OCI-LY7 (cell line): ENCODE measurements around the gene ARFGAP1. TPM values are rescaled to one million over a fixed set of nuclear protein-coding genes. Genes with fewer than 3 reads are reported as not detected.

ENCODE experiments used
- BruUV-seq: library from RNA; stranded (reverse); fragments of 400-500 nt; replicated peaks from 2 replicates; lab custom pipeline; 2021; lab: Mats Ljungman, UMichigan
- CTCF ChIA-PET: fragments of 300-600 bp; sonication (Branson Sonifier 250); formaldehyde crosslinking; loops from one replicate; lab custom pipeline; 2022; ENCODE audit warnings: antibody characterized with exemption; ENCODE audit not compliant: unreplicated experiment; lab: Charles Lee
- POLR2A ChIA-PET: fragments of 300-600 bp; sonication (Branson Sonifier 250); formaldehyde crosslinking; loops from one replicate; lab custom pipeline; 2022; ENCODE audit warnings: antibody characterized with exemption; lab: Charles Lee
- DNase-seq: peaks from one replicate; pipeline ENCODE4 v3.0.0-alpha.2; 2015; ENCODE audit warnings: low spot score
- H2AFZ ChIP-seq: fragments of 200-600 bp; sonication (generic), shearing (Covaris generic); 2 replicates; pipeline ENCODE4 v1.6.1; 2014; ENCODE audit warnings: mild to moderate bottlenecking, antibody characterized with exemption, low read length, moderate library complexity
- H3K27ac ChIP-seq: fragments of 200-600 bp; sonication (generic); 2 replicates; pipeline ENCODE4 v1.5.1; 2014; ENCODE audit warnings: mixed run types, low read depth, mild to moderate bottlenecking, moderate library complexity, low read length, inconsistent platforms; ENCODE audit not compliant: poor library complexity, severe bottlenecking
- H3K36me3 ChIP-seq: fragments of 200-600 bp; sonication (generic); 2 replicates; pipeline ENCODE4 v1.6.1; 2014; ENCODE audit warnings: mild to moderate bottlenecking, antibody characterized with exemption, low read length, moderate library complexity, mixed read lengths; ENCODE audit not compliant: insufficient read depth
- H3K4me1 ChIP-seq: fragments of 200-600 bp; sonication (generic); 2 replicates; pipeline ENCODE4 v1.5.1; 2014; ENCODE audit warnings: mild to moderate bottlenecking, low read length; ENCODE audit not compliant: insufficient read depth, poor library complexity, severe bottlenecking
- H3K4me2 ChIP-seq: fragments of 200-600 bp; sonication (generic); 2 replicates; pipeline ENCODE4 v1.6.1; 2014; ENCODE audit warnings: mild to moderate bottlenecking, low read length
- H3K4me3 ChIP-seq: fragments of 200-600 bp; sonication (generic); 2 replicates; pipeline ENCODE4 v1.5.1; 2014; ENCODE audit warnings: mild to moderate bottlenecking, low read depth, low read length; ENCODE audit not compliant: poor library complexity, severe bottlenecking
- H3K79me2 ChIP-seq: fragments of 200-600 bp; sonication (generic); 2 replicates; pipeline ENCODE4 v1.6.1; 2016; ENCODE audit warnings: low read depth, mild to moderate bottlenecking, low read length, moderate library complexity, mixed read lengths; ENCODE audit not compliant: insufficient read depth
- H3K9me2 ChIP-seq: fragments of 200-600 bp; sonication (generic); 2 replicates; pipeline ENCODE4 v1.6.1; 2016; ENCODE audit warnings: mild to moderate bottlenecking, low read length, mixed read lengths; ENCODE audit not compliant: insufficient read depth
- H3K9me3 ChIP-seq: fragments of 200-600 bp; sonication (generic); 2 replicates; pipeline ENCODE4 v1.6.1; 2014; ENCODE audit warnings: mild to moderate bottlenecking, mixed run types, low read length, mixed read lengths
- H4K20me1 ChIP-seq: fragments of 200-600 bp; sonication (generic); 2 replicates; pipeline ENCODE4 v1.6.1; 2014; ENCODE audit warnings: mild to moderate bottlenecking, antibody characterized with exemption, low read length, moderate library complexity, mixed read lengths; ENCODE audit not compliant: insufficient read depth
- EZH2phosphoT487 ChIP-seq: fragments of 200-600 bp; sonication (generic); IDR thresholded peaks from 2 replicates; pipeline ENCODE4 v1.6.1; 2018; ENCODE audit warnings: low read depth, borderline replicate concordance, mild to moderate bottlenecking, mixed run types, antibody characterized with exemption, low read length, moderate library complexity, mixed read lengths
- intact Hi-C: fragments of 100-400 bp; cut with micrococcal nuclease; formaldehyde crosslinking; loops from one replicate; pipeline ENCODE4 v1.10.0; 2022; ENCODE audit not compliant: unreplicated experiment
- total RNA-seq, 2 experiments: library from RNA; depleted of rRNA in 1 of 2; stranded (reverse); fragments of >200 nt in 1 of 2; shearing (Covaris generic) in 1 of 2; gene quantifications; 2 replicates each; pipeline ENCODE4 v1.2.3, GENCODE V29; 2014 to 2022
- TF ChIP-seq, protein P1 (sequence below): fragments of 200-600 bp; sonication (generic); conservative IDR thresholded peaks from 2 replicates; pipeline ENCODE4 v1.5.1; 2014; ENCODE audit warnings: mild to moderate bottlenecking, antibody characterized with exemption, low read length, moderate library complexity, mixed read lengths

The ARFGAP1 gene
- total RNA-seq, 2 experiments from 2014 or later, result 57.9 to 105 TPM

- intact Hi-C loops, result no loop called here
- Histone ChIP-seq H2AFZ (no peak overlapping the region), H3K9me2 (no peaks in the 10 kb centered on the region), H3K27ac (no peak overlapping the region), H3K4me2 (no peak overlapping the region), H3K4me1 (no peaks in the 10 kb centered on the region), H3K36me3 (no peaks in the 10 kb centered on the region), H3K4me3 (no peak overlapping the region), H3K9me3 (no peaks in the 10 kb centered on the region), H4K20me1 (no peaks in the 10 kb centered on the region), H3K79me2 (no peaks in the 10 kb centered on the region)
- CTCF ChIA-PET, result no interaction called here
- DNase-seq, result no peak
- no TSS peak for BruUV-seq
- POLR2A ChIA-PET, result no interaction called here
- TF ChIP-seq, protein P1, sequence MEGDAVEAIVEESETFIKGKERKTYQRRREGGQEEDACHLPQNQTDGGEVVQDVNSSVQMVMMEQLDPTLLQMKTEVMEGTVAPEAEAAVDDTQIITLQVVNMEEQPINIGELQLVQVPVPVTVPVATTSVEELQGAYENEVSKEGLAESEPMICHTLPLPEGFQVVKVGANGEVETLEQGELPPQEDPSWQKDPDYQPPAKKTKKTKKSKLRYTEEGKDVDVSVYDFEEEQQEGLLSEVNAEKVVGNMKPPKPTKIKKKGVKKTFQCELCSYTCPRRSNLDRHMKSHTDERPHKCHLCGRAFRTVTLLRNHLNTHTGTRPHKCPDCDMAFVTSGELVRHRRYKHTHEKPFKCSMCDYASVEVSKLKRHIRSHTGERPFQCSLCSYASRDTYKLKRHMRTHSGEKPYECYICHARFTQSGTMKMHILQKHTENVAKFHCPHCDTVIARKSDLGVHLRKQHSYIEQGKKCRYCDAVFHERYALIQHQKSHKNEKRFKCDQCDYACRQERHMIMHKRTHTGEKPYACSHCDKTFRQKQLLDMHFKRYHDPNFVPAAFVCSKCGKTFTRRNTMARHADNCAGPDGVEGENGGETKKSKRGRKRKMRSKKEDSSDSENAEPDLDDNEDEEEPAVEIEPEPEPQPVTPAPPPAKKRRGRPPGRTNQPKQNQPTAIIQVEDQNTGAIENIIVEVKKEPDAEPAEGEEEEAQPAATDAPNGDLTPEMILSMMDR, result no peak
Observed at GRCh38 chr20:63295846-63296245, 23.2 kb downstream of the ARFGAP1 start.

DNA sequence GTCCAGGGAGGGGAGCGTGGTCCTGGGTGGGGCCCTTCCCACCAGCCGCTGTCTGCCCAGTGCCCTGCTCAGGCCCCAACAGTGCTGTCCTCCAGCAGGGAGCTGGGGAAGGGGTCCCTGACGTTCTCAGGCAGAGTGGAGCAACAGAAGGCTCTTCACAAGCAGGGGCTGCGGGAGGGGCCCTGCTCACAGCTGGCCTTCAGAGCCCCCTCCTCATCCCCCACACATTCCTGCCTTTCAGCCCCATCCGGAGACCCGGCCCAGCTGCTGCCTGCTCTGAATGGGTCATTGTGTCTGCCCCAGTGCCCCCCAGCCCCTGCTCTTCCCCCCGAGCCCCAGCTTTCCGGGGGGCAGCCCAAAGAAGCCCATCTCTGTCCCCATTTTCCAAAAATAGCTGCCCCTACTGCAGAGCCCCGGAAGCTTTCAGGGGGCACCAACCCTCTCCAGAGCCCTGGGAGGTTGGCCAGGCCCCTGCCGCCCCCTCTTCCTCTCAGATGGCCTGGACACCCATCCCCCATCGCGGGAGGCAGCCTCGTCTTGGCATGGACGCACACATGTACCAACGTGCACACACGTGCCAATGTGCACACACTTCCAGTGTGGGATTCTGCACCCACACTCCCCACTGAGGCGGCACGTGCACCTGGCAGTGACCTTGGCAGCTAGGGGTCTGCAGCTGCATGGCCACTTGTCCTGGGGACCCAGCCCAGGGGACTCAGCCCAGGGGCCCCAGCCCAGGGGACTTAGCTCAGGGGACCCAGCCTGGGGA lies 24.1 kb downstream of the ARFGAP1 start:
- Histone ChIP-seq H3K79me2 (no peaks in the 10 kb centered on the region), H3K27ac (no peak overlapping the region), H3K36me3 (no peaks in the 10 kb centered on the region), H3K4me3 (no peak overlapping the region), H3K9me2 (no peaks in the 10 kb centered on the region), H4K20me1 (no peaks in the 10 kb centered on the region), H3K4me2 (no peak overlapping the region), H2AFZ (no peak overlapping the region), H3K4me1 (no peaks in the 10 kb centered on the region), H3K9me3 (no peaks in the 10 kb centered on the region)
- intact Hi-C loops, result no loop called here
- no TSS peak for BruUV-seq
- DNase-seq, result no peak
- ChIA-PET POLR2A (no interaction called here), CTCF (no interaction called here)
- TF ChIP-seq, protein P1, result no peak

DNA sequence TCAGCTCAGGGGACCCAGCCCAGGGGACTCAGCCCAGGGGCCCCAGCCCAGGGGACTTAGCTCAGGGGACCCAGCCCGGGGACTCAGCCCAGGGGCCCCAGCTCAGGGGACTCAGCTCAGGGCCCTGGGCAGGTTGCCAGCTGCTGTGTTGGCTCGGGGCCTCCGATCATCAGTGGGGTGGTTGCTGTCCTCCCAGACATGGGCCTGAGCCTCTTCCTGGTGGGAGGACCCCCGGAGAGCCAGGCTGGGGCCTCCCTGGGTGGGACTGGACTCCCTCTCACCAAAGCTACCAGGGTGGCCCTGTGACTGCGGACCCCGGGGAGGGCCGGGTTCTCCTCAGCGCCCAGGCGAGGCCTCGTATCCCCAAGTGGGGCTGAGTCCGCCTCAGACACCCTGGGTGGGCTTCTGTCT lies 24.8 kb downstream of the ARFGAP1 start:
- DNase-seq, result no peak
- ChIA-PET CTCF (no interaction called here), POLR2A (no interaction called here)
- no peaks in the 10 kb centered on the region for H3K9me3 ChIP-seq
- intact Hi-C loops, result no loop called here
- no peaks in the 10 kb centered on the region for H3K4me1 ChIP-seq
- no peak overlapping the region for H3K4me2 ChIP-seq
- H2AFZ ChIP-seq, result no peak overlapping the region
- TF ChIP-seq EZH2phosphoT487, result no peak
- TF ChIP-seq, protein P1, result no peak
- no peaks in the 10 kb centered on the region for H3K36me3 ChIP-seq
- no peak overlapping the region for H3K4me3 ChIP-seq
- H3K27ac ChIP-seq, result no peak overlapping the region
- H3K9me2 ChIP-seq, result no peaks in the 10 kb centered on the region
- H4K20me1 ChIP-seq, result no peaks in the 10 kb centered on the region
- no peaks in the 10 kb centered on the region for H3K79me2 ChIP-seq
- no TSS peak for BruUV-seq
